Measurements from ENCODE around the gene USP30. TPM values are rescaled to one million over a fixed set of nuclear protein-coding genes. Genes with fewer than 3 reads are reported as not detected.

The USP30 gene
- total RNA-seq, 2 donors from 2014 or later: 18.0 to 30.1 TPM

GRCh38 chr12:109069307-109070271, 17.2 kb downstream of the USP30 start:
- no peak overlapping the region for H3K4me3 ChIP-seq
- H3K36me3 ChIP-seq: peaks cover 2 to 11% of the 10 kb centered on the region in 2 donors
- DNase-seq (ENCODE audit: low spot score): no peak
- H3K27ac ChIP-seq: no peak overlapping the region
- H3K27me3 ChIP-seq (replicated peaks; ENCODE audit: insufficient read depth): no peaks in the 10 kb centered on the region
- H3K4me1 ChIP-seq (replicated peaks): no peaks in the 10 kb centered on the region
- TF ChIP-seq CTCF (IDR thresholded peaks at IDR 0.05): no peak
- TF ChIP-seq POLR2AphosphoS5 (IDR thresholded peaks at IDR 0.05): no peak
- TF ChIP-seq POLR2A (IDR thresholded peaks at IDR 0.05): no peak
- no peaks in the 10 kb centered on the region for H3K9me3 ChIP-seq
- intact Hi-C loops (cut with DNase I): no loop called here
- WGBS: 55% methylated on average over 17 of the region's 17 CpGs

- DNase-seq (ENCODE audit: low spot score): no peak
- H3K27ac ChIP-seq: no peak overlapping the region
- no peaks in the 10 kb centered on the region for H3K27me3 ChIP-seq (replicated peaks; ENCODE audit: insufficient read depth)
- H3K4me3 ChIP-seq: no peak overlapping the region
- no peaks in the 10 kb centered on the region for H3K4me1 ChIP-seq (replicated peaks)
- intact Hi-C loops (cut with DNase I): no loop called here
- H3K9me3 ChIP-seq: no peaks in the 10 kb centered on the region
- TF ChIP-seq CTCF (IDR thresholded peaks at IDR 0.05): no peak
- no peak for TF ChIP-seq POLR2AphosphoS5 (IDR thresholded peaks at IDR 0.05)
- no peak for TF ChIP-seq POLR2A (IDR thresholded peaks at IDR 0.05)
- H3K36me3 ChIP-seq: peaks cover 4 to 11% of the 10 kb centered on the region in 2 donors
Observed at GRCh38 chr12:109074866-109075265, 22.5 kb downstream of the USP30 start.

DNA sequence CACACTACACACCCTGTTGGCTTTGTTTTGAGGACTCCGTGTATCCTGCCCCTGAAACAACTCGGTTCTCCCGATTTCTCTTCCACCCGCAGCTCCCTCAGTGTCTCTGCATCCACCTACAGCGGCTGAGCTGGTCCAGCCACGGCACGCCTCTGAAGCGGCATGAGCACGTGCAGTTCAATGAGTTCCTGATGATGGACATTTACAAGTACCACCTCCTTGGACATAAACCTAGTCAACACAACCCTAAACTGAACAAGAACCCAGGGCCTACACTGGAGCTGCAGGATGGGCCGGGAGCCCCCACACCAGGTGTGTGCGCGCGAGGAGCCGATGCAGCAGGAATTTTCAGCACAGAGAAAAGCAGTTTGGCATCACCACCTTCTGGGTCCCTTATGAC, 30.4 kb downstream of the USP30 start:
- WGBS: 93% methylated on average over 14 of the region's 14 CpGs
- no peak for TF ChIP-seq POLR2A (IDR thresholded peaks at IDR 0.05)
- TF ChIP-seq CTCF (IDR thresholded peaks at IDR 0.05): no peak
- TF ChIP-seq POLR2AphosphoS5 (IDR thresholded peaks at IDR 0.05): no peak
- no peak overlapping the region for H3K4me3 ChIP-seq
- no peaks in the 10 kb centered on the region for H3K4me1 ChIP-seq (replicated peaks)
- no peak overlapping the region for H3K27ac ChIP-seq
- H3K9me3 ChIP-seq: no peaks in the 10 kb centered on the region
- intact Hi-C loops (cut with DNase I): no loop called here
- no peaks in the 10 kb centered on the region for H3K27me3 ChIP-seq (replicated peaks; ENCODE audit: insufficient read depth)
- H3K36me3 ChIP-seq: peaks cover 3 to 16% of the 10 kb centered on the region in 2 donors
- no peak for DNase-seq (ENCODE audit: low spot score)

GRCh38 chr12:109084425-109084824, 32.0 kb downstream of the USP30 start:
- no peaks in the 10 kb centered on the region for H3K4me1 ChIP-seq (replicated peaks)
- H3K36me3 ChIP-seq: peaks cover 3 to 16% of the 10 kb centered on the region in 2 donors
- TF ChIP-seq CTCF (IDR thresholded peaks at IDR 0.05): no peak
- no peak for TF ChIP-seq POLR2AphosphoS5 (IDR thresholded peaks at IDR 0.05)
- no peak for TF ChIP-seq POLR2A (IDR thresholded peaks at IDR 0.05)
- no peak overlapping the region for H3K4me3 ChIP-seq
- H3K27ac ChIP-seq: no peak overlapping the region
- WGBS: 92% methylated on average over 2 of the region's 2 CpGs
- no peaks in the 10 kb centered on the region for H3K27me3 ChIP-seq (replicated peaks; ENCODE audit: insufficient read depth)
- intact Hi-C loops (cut with DNase I): no loop called here
- no peak for DNase-seq (ENCODE audit: low spot score)
- H3K9me3 ChIP-seq: no peaks in the 10 kb centered on the region

- Histone ChIP-seq H3K27me3 (replicated peaks; ENCODE audit: insufficient read depth) (no peaks in the 10 kb centered on the region), H3K4me3 (no peak overlapping the region), H3K4me1 (replicated peaks) (no peaks in the 10 kb centered on the region), H3K36me3 (peaks cover 3 to 16% of the 10 kb centered on the region in 2 donors), H3K9me3 (no peaks in the 10 kb centered on the region), H3K27ac (no peak overlapping the region)
- intact Hi-C loops (cut with DNase I): no loop called here
- no peak for DNase-seq (ENCODE audit: low spot score)
- WGBS: 90% methylated on average over 11 of the region's 11 CpGs
- TF ChIP-seq POLR2AphosphoS5 (IDR thresholded peaks at IDR 0.05) (no peak), CTCF (IDR thresholded peaks at IDR 0.05) (no peak), POLR2A (IDR thresholded peaks at IDR 0.05) (no peak)
Observed at GRCh38 chr12:109085590-109085989, 33.2 kb downstream of the USP30 start.

Data from prostate gland (tissue), 2 donors.